Measurements from ENCODE around the gene AFMID.

AFMID gene

GRCh38 chr17:78228176-78228575 is 41.0 kb downstream of the AFMID start:
- Histone ChIP-seq H2BK12ac (ENCODE audit: low read length in 2 of 2) (no peak overlapping the region), H3K18ac (ENCODE audit: low read depth in 1 of 2, low read length in 2 of 2) (no peak overlapping the region), H2AFZ (ENCODE audit: low read depth, low read length) (no peak overlapping the region), H2AK5ac (ENCODE audit: low read length, severe bottlenecking) (no peak overlapping the region), H3K27me3 (ENCODE audit: control insufficient read depth in 1 of 2, insufficient read depth in 1 of 2, low read length in 2 of 2) (peaks cover 29 to 40% of the 10 kb centered on the region in 2 experiments), H3K4me2 (ENCODE audit: low read length, poor library complexity, severe bottlenecking) (no peak overlapping the region), H3K27ac (ENCODE audit: low read length, poor library complexity, severe bottlenecking) (no peak overlapping the region), H3K14ac (ENCODE audit: low read length in 2 of 2) (no peak overlapping the region), H3K9me3 (ENCODE audit: control insufficient read depth, low read length) (no peaks in the 10 kb centered on the region), H3K4ac (ENCODE audit: low read depth in 1 of 2, low read length in 2 of 2) (no peak overlapping the region), H4K91ac (ENCODE audit: low read length) (no peak overlapping the region), H3K36me3 (ENCODE audit: control insufficient read depth in 1 of 2, insufficient read depth in 2 of 2, low read depth in 1 of 2, low read length in 2 of 2) (peaks cover 0 to 7% of the 10 kb centered on the region in 2 experiments), H3K23ac (ENCODE audit: low read length in 2 of 2) (no peak overlapping the region), H2BK15ac (ENCODE audit: low read depth, poor library complexity, severe bottlenecking) (no peak overlapping the region), H3K4me1 (ENCODE audit: control insufficient read depth, insufficient read depth, low read depth, low read length) (peaks cover 18% of the 10 kb centered on the region), H2BK5ac (ENCODE audit: low read depth, low read length, poor library complexity, severe bottlenecking) (no peak overlapping the region), H4K8ac (ENCODE audit: low read length) (no peak overlapping the region), H3K9ac (ENCODE audit: low read length) (no peak overlapping the region), H3K79me1 (replicated peaks; ENCODE audit: low read length, poor library complexity, severe bottlenecking) (no peaks in the 10 kb centered on the region), H2BK120ac (ENCODE audit: low read depth, low read length) (no peak overlapping the region), H3K4me3 (ENCODE audit: insufficient read depth in 1 of 2, low read depth in 1 of 2, low read length in 2 of 2) (no peak overlapping the region)
- no peak for DNase-seq
- 87% methylated on average over 4 of the region's 4 CpGs for WGBS

GRCh38 chr17:78230252-78230962 is 43.2 kb downstream of the AFMID start:
- peaks cover 0 to 5% of the 10 kb centered on the region in 2 experiments for H3K36me3 ChIP-seq (ENCODE audit: control insufficient read depth in 1 of 2, insufficient read depth in 2 of 2, low read depth in 1 of 2, low read length in 2 of 2)
- no peaks in the 10 kb centered on the region for H3K9me3 ChIP-seq (ENCODE audit: control insufficient read depth, low read length)
- no peak overlapping the region for H4K91ac ChIP-seq (ENCODE audit: low read length)
- no peak overlapping the region for H2BK15ac ChIP-seq (ENCODE audit: low read depth, poor library complexity, severe bottlenecking)
- H3K27ac ChIP-seq (ENCODE audit: low read length, poor library complexity, severe bottlenecking), result no peak overlapping the region
- no peak for DNase-seq
- H3K9ac ChIP-seq (ENCODE audit: low read length), result no peak overlapping the region
- H2BK5ac ChIP-seq (ENCODE audit: low read depth, low read length, poor library complexity, severe bottlenecking), result no peak overlapping the region
- H2AK5ac ChIP-seq (ENCODE audit: low read length, severe bottlenecking), result no peak overlapping the region
- H4K8ac ChIP-seq (ENCODE audit: low read length), result no peak overlapping the region
- no peak overlapping the region for H2BK120ac ChIP-seq (ENCODE audit: low read depth, low read length)
- H3K27me3 ChIP-seq (ENCODE audit: control insufficient read depth in 1 of 2, insufficient read depth in 1 of 2, low read length in 2 of 2), result peaks cover 29 to 46% of the 10 kb centered on the region in 2 experiments
- H3K4me2 ChIP-seq (ENCODE audit: low read length, poor library complexity, severe bottlenecking), result no peak overlapping the region
- H3K79me1 ChIP-seq (replicated peaks; ENCODE audit: low read length, poor library complexity, severe bottlenecking), result no peaks in the 10 kb centered on the region
- no peak overlapping the region for H3K4me3 ChIP-seq (ENCODE audit: insufficient read depth in 1 of 2, low read depth in 1 of 2, low read length in 2 of 2)
- no peak overlapping the region for H3K14ac ChIP-seq (ENCODE audit: low read length in 2 of 2)
- H2BK12ac ChIP-seq (ENCODE audit: low read length in 2 of 2), result no peak overlapping the region
- H3K4ac ChIP-seq (ENCODE audit: low read depth in 1 of 2, low read length in 2 of 2), result no peak overlapping the region
- no peak overlapping the region for H3K23ac ChIP-seq (ENCODE audit: low read length in 2 of 2)
- H3K18ac ChIP-seq (ENCODE audit: low read depth in 1 of 2, low read length in 2 of 2), result no peak overlapping the region
- no peak overlapping the region for H2AFZ ChIP-seq (ENCODE audit: low read depth, low read length)
- H3K4me1 ChIP-seq (ENCODE audit: control insufficient read depth, insufficient read depth, low read depth, low read length), result peaks cover 18% of the 10 kb centered on the region
- 83% methylated on average over 13 of the region's 13 CpGs for whole genome bisulfite sequencing

GRCh38 chr17:78230996-78231935 is 44.1 kb downstream of the AFMID start, which contains the start of gene TMEM235:
TMEM235 (plus strand) TSS chr17:78231631; CDS start chr17:78232024, 393 bp downstream.
- H2BK120ac ChIP-seq (ENCODE audit: low read depth, low read length), result no peak within 1 kb of the TSS
- H4K8ac ChIP-seq (ENCODE audit: low read length), result peak within 1 kb of the TSS; percentile 75
- H3K4me3 ChIP-seq (ENCODE audit: insufficient read depth in 1 of 2, low read depth in 1 of 2, low read length in 2 of 2), result no peak within 1 kb of the TSS
- H3K27ac ChIP-seq (ENCODE audit: low read length, poor library complexity, severe bottlenecking), result no peak within 1 kb of the TSS
- peak within 1 kb of the TSS; percentile 59 for H3K4me2 ChIP-seq (ENCODE audit: low read length, poor library complexity, severe bottlenecking)
- DNase-seq, result no peak
- peaks cover 29 to 46% of the 10 kb centered on the region in 2 experiments for H3K27me3 ChIP-seq (ENCODE audit: control insufficient read depth in 1 of 2, insufficient read depth in 1 of 2, low read length in 2 of 2)
- no peak within 1 kb of the TSS for H3K18ac ChIP-seq (ENCODE audit: low read depth in 1 of 2, low read length in 2 of 2)
- no peak within 1 kb of the TSS for H3K14ac ChIP-seq (ENCODE audit: low read length in 2 of 2)
- no peaks in the 10 kb centered on the region for H3K79me1 ChIP-seq (replicated peaks; ENCODE audit: low read length, poor library complexity, severe bottlenecking)
- whole genome bisulfite sequencing, result 55% methylated on average over 26 of the region's 52 CpGs
- H2BK12ac ChIP-seq (ENCODE audit: low read length in 2 of 2), result no peak within 1 kb of the TSS
- no peak within 1 kb of the TSS for H3K9ac ChIP-seq (ENCODE audit: low read length)
- H4K91ac ChIP-seq (ENCODE audit: low read length), result no peak within 1 kb of the TSS
- no peak within 1 kb of the TSS for H2AK5ac ChIP-seq (ENCODE audit: low read length, severe bottlenecking)
- H2BK5ac ChIP-seq (ENCODE audit: low read depth, low read length, poor library complexity, severe bottlenecking), result no peak within 1 kb of the TSS
- H3K23ac ChIP-seq (ENCODE audit: low read length in 2 of 2), result peak within 1 kb of the TSS; percentile 26 to 38
- no peak within 1 kb of the TSS for H3K4ac ChIP-seq (ENCODE audit: low read depth in 1 of 2, low read length in 2 of 2)
- H3K36me3 ChIP-seq (ENCODE audit: control insufficient read depth in 1 of 2, insufficient read depth in 2 of 2, low read depth in 1 of 2, low read length in 2 of 2), result peaks cover 0 to 5% of the 10 kb centered on the region in 2 experiments
- peaks cover 18% of the 10 kb centered on the region for H3K4me1 ChIP-seq (ENCODE audit: control insufficient read depth, insufficient read depth, low read depth, low read length)
- no peak within 1 kb of the TSS for H2AFZ ChIP-seq (ENCODE audit: low read depth, low read length)
- H2BK15ac ChIP-seq (ENCODE audit: low read depth, poor library complexity, severe bottlenecking), result no peak within 1 kb of the TSS
- no peaks in the 10 kb centered on the region for H3K9me3 ChIP-seq (ENCODE audit: control insufficient read depth, low read length)
